Stimulated activated CD4-positive, alpha-beta T cell treated with anti-CD3 and anti-CD28 coated beads, Interleukin-1b, Interleukin-23, amount 100 ng/mL, for 24 hours (primary cell): Measurements from ENCODE around the gene CDH4.

ENCODE experiments used
- DNase-seq, 4 experiments: peaks; one replicate each; pipeline ENCODE4 v3.0.0-alpha.2; 2020; ENCODE audit warnings: low read depth in 4 of 4, low spot score in 1 of 4

The CDH4 gene

DNA sequence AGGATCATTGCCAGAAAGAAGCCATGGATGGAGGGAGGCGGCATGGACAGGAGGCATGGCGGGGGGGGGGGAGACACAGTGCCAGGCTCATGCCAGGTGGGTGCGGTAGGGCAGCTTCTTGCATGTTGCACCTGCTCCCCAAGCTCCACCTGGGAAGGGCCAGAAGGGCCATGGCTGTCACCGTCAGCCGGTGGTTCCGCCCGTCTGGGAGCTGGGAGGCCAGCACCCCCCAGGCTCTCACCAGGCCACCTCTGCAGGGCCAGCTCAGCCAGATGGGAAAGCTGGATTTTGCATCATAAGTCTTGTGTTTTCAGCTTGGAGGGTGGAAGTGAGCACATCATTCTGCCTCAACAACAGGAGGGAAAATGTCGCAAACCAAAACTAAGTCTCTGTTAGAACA lies 409.0 kb downstream of the CDH4 start:
- DNase-seq = no peak

- no peak for DNase-seq
Measured at GRCh38 chr20:61661583-61661982, 409.5 kb downstream of the CDH4 start.

- no peak for DNase-seq
Measured at GRCh38 chr20:61662226-61662967, 410.3 kb downstream of the CDH4 start.

DNA sequence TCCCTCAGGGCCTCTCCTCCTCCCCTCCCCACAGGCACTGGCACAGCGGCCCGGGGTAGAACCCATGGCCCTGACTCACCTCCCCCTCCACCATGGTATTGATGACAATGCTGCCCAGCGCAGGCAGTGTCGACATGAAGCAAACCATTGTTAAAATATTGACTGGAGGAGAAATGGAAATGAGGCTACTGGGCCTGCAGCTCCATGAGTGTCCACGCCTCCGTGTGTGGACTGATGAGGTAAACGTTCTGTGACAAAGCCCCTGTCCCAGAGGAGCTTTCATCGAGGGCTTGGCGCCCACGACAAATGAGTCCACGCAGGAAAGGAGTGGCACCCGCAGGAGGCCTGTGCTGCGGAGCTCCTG lies 410.9 kb downstream of the CDH4 start:
- DNase-seq = no peak

DNA sequence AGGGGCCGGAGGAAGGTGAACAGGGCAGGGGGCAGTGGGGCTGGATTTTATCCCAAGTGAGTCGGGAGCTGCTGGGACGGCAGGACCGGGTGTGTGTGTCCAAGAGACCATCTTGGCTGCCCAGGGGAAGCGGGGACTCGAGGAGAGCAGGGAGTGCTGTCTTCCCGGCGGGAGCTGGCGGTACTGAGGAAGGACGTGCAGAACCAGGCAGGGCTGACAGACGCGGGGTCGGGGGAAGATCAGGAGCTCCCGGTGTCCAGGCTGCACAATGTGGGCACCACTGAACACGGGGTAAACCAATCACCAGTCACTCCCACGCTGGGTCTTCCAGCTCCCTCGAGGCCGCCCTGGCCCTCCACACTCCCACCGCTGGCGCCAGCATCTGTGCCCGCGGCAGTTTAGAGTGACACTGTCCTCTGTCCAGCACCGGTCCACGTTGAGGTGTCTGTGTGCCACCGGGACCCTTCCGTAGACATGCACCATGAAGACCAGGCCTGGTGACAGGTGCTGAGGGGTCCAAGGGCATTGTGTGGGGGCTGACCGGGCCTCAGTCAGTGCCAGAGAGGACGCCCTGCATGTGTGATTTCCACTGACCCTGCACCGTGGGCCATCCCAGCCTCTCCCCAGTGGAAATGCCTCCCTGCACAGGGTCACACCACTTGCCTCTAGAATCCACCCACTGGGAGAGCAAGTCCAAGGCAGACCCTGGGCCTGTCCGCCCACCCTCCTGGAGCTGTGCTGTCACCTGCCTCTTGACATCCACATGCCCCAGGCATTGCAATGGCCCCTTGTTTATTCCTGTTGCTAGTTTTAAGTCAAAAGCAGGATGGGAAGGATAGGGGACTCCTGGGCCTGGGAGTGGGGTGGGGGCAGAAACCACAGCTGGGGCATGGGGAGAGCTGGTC lies 411.7 kb downstream of the CDH4 start:
- DNase-seq = no peak

- DNase-seq = no peak
Measured at GRCh38 chr20:61664556-61665320, 412.7 kb downstream of the CDH4 start.

DNA sequence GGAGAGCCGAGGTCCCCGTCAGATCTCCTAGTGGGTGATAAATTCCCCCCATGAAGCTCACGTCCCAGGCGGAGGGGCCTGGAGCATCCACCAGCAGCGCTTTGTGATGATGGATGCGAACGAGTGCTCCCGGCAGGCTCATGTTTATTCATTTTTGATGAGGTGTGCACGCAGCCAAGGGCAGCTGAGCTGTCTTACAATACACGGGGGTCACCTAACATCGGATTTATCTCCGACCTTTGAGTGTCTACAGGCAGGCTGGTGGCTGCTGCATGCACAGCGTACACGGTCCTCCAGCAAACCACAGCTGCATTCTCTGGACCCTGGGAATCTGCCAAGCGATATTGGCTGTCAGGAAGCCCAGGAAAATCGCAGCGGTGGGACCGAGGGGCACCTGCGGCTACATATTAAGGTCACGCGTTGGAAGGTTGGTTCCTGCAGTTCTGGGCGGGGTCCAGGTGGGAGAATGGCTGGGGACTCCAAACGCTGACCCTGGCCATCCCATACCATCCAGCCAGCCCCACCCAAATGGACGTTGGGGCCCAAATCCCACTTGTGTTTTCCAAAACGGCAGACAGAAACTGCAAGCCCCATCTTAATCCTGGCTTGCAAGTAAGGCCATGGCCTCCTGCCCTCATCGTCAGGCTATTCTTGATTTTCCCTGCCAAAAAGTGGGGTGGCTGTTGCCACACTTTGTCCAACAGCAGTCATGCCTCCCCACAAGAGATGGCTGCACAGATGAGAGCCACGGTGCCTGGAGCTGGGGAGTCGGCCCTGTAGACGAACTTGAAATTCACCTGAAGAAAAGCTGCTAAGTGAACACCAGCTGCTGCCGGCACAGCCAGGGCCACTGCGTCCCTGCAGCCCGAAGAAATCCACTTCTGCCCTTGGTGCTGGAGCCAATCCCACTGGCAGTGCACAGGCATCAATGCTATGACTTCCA lies 413.7 kb downstream of the CDH4 start:
- no peak for DNase-seq

GRCh38 chr20:61666471-61666832 lies 414.4 kb downstream of the CDH4 start:
- DNase-seq = no peak

DNA sequence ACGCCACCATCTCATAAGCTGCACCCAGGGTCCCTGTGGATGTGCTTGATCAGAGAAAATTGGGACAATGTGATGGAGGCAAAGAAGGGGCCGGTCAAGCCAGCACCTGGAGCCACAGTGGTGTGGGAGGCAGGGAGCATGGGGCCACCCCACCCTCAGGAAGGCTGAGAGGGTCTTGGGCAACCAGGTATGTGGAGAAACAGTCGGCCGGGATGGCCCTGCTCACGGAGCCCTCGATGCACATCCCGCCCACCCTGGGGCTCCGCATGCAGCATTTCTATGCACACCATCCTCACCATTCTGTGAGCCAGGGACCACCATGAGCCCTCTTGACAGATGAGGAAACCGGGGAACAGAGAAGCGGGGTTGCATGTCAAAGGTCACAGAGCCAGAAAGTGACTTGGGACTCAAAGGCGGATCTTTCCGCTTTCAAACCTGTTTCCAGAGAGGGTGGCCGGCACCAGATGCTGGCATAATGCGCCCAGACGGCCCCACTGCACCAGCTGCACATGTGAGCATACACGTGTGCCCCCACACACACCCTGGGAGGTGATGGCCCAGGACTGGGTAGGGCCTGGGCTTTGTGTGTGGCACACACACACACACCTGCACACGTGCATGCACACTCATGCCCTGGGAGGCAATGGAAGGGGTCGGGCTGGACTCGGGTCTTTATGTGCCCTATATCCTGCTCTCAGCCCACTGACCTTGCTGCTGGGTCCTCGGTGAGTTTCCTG lies 415.2 kb downstream of the CDH4 start:
- no peak for DNase-seq

- no peak for DNase-seq
Measured at GRCh38 chr20:61668065-61668650, 416.1 kb downstream of the CDH4 start.

DNA sequence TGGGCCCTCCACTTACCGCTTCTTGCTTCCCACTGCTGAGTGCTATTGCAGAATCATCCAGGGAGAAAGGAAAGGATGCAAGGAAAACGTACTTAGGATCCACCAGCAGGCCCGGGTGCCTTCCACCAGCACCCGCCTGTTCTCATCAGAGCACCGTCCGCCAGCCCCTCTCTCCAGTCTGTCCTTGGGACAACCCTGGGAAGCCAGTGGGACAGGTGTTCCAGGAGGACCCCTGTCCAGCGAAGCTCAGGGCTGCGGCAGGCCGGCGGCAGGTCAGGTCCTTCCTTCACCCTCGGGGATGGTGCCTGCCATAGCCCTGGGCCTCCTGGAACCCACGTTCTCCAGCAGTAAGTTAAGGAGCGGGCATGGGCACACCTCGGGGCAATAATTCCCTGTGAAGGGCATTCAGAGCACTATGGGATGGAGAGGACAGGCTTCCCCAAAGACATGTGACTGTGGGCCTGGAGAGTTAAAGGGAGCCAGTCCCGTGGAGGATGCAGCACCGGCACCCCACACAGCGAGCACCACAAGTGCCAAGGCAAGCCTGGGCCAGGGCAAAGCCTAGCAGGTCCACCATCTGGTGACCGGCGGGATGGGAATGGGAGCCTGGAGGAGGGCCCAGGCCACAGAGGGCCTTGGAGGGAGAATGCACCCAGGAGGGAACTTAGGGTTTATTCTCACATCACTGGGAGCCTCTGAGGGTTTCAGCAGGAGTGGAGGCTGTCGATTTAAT lies 416.9 kb downstream of the CDH4 start:
- no peak for DNase-seq

DNA sequence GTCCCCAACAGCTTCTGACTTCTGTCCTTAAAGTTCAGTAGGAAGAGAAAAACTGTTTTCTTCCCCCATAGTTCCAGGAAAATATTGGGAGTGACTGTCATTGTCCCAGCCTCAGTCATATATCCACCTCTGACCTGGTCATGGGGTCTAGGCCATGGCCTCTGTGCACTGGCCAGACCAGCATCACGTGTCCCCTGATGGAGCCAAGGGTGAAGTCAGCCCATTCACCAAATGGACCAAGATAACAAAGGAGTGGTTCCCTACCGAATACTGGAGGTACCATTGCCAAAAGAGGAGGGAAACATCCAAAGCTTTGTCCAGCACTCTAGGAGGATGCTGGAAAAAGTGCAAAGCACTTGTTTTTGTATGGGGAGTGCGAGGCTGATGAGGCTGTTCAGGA lies 418.2 kb downstream of the CDH4 start:
- no peak for DNase-seq

DNA sequence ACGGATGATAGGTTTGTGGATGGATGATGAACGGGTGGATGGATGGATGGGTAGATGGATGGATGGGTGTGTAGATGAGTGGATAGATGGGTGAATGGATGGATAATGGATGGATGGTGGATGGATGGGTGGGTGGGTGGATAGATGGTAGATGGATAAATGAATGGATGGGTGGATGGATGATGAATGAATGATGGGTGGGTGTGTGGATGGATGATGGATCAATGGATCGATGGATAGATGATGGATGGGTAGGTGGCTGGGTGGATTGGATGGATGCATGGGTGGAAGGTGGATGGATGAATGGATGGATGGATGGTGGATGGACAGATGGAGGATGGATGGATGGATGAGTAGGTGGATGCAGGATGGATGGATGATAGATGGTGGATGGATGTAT lies 419.5 kb downstream of the CDH4 start:
- no peak for DNase-seq

DNA sequence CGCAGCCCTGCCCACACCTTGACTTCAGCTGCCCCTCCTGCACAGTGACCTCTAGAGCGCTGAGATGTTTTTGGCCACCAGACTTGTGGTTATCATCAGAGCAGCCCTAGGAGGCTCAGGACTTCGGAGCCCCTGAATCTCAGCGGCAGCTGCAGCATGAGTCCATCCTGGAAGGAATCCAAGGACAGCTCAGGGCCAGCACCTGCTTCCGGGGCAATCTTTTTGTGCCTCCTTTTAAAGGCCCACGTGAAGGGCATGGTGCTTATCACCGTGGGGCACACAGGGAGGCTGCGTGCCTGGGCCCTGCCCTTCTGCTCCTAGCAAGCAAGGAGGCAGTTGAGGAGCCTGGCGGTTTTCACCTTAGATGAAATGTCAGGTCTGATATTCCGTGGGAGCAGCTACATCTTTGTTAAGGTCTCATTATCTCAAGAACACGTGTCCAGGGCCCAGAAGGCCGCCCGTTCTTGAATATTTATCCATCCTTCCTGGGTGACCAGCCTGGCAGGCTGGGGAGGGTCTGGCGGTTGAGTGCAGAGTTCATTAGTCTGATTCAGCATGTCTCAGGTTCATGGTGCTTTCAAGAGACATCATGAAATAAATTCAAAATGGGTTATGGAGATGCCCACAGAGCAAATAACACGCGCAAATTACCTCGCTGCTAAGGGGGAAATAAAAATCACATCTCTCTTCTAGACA lies 421.2 kb downstream of the CDH4 start:
- no peak for DNase-seq

- DNase-seq = no peak
Measured at GRCh38 chr20:61674121-61674520, 422.1 kb downstream of the CDH4 start.

- no peak for DNase-seq
Measured at GRCh38 chr20:61674688-61675087, 422.6 kb downstream of the CDH4 start.

DNA sequence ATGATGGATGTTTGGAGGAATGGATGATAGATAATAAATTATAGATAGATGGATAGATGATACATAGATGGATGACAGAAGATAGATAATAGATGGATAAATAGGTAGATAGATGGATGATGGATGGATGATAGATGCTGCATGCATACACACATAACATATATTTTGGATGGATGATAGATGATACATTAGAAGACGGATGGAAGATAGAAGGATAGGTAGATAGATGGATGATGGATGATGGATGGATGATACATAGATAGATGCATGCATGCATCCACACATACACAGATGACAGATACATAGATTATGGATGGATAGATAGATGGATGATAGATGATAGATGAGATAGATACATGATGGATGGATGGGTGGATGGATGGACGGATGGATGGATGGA lies 425.9 kb downstream of the CDH4 start:
- DNase-seq = no peak

GRCh38 chr20:61678437-61678836 lies 426.4 kb downstream of the CDH4 start:
- no peak for DNase-seq
